DMS153 treated with DMSO at 0.1 percent for 48 hours (cell line): ENCODE measurements around the gene COMP.
A peak's percentile ranks its signal among the peaks of the same experiment; 100 is the strongest.

Experiments used
- DNase-seq: peaks from one replicate; lab custom pipeline; 2025; ENCODE audit not compliant: unreplicated experiment; lab: John Stamatoyannopoulos, UW

The COMP gene

GRCh38 chr19:18804139-18804601 is 13.1 kb upstream of the COMP start:
- DNase-seq: no peak

DNA sequence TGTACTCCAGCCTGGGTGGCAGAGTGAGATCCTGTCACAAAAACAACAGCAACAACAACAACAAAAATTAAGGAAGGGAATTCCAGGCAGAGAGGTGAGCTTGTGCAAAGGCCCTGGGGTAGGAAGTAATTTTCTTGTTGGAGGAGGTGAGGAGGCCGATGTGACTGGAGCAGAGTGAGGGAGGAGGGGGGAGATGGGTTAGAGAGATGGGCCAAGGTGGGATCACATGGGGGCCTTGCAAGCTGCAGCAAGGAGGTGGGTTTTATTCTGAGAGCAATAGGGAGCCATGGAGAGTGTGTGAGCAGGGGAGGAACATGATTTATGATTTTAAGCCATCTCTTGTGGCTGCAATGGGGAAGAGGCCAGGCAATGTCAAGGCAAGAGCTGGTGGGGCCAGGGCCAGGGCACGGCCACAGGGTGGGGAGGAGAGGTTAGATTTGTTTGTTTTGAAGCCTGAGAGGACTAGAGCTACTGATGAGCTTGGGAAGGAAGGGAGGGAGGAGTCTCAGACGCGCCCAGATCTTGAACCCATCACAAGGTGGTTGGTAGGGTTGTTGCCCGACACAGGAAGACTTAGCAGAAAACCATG is 12.5 kb upstream of the COMP start:
- DNase-seq: no peak

- DNase-seq: no peak
Observed at GRCh38 chr19:18802354-18802753, 11.2 kb upstream of the COMP start.

- no peak for DNase-seq
Observed at GRCh38 chr19:18800636-18801035, 9.5 kb upstream of the COMP start.

GRCh38 chr19:18800079-18800478 is 9.0 kb upstream of the COMP start:
- DNase-seq: no peak

- no peak for DNase-seq
Observed at GRCh38 chr19:18799389-18799970, 8.4 kb upstream of the COMP start.

DNA sequence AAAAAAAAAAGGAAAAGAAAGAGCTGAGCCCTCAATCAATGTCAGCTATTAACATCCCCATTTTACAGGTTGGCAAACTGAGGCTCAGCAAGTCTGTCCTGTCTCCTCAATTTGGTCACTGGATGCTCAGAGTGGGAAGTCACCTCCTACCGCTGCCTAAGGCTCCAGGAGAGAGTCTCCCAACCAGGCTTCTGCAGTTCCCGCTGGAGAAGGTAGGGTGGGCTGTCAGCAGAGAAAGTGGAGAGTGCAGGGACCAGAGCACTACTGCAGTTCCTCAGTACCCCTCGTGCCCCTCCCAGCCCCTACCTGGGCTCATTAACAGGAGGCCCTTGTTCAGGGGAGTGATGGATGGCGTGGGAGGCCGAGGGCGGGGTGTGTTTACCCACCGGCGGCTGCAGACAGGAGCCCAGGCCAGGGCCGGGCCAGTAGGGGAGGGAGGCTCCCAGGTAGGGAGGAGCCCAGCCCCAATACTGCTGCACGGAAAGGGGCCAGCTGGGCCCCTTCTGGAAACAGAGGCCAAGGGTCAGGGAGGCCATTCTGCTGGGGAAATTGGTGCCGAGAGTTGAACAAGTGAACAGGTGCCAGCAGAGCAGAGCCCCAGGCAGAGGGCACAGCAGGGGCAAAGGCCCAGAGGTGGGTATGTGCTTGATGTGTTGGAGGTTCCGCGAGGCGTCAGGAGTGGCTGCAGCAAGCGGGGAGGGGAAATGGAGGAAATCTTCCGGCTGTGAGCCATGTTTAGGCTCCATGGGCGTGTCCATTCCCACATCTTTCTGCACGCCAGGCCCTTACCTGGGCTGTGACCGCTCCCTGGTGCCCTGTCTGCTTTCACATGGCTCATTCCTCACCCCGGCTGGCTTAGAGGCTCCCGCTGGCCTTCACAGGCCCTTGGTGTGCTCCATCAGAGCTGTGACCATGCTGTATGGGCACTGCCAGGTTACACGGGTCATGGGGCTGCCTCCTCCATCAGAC is 7.6 kb upstream of the COMP start:
- peak; percentile 12 for DNase-seq

DNA sequence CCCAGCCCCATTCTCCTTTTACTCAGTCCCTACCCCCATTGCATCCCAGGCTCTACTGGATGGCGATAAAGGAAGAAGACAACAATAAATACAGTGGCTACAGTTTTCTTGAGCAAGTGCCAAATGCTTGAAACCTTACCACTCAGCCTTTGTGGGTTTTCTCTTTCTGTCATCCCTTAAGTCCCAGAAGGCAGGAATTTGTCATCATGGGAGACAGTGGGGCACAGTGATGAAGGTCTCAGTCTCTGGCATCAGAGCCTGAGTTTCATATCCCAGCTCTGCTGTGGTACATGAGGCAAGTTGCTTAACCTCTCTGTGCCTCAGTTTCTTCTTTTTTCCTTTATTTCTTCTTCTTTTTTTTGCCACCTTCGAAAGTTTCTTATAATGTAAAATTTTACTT is 5.1 kb upstream of the COMP start:
- DNase-seq: no peak

DNA sequence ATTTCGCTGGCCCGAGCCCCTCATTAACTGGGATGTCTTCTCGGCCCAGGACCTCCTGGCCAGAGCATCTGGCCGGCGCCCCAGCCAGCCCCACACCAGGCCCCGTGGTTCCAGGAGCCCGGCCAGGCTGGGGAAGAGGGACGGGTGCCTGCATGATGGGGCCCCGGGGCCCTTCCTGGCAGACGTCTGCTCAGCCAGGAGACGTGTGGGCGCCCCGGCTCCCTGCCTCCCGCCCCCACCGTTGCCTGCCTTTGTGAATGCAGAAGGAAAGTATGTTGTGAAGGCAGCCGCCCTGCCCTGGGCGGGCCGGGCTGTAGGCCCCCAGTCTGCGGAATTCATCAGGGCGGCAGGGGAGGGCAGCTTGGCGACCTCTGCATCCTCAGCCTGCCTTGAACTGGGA is 4.4 kb upstream of the COMP start:
- DNase-seq: no peak

DNA sequence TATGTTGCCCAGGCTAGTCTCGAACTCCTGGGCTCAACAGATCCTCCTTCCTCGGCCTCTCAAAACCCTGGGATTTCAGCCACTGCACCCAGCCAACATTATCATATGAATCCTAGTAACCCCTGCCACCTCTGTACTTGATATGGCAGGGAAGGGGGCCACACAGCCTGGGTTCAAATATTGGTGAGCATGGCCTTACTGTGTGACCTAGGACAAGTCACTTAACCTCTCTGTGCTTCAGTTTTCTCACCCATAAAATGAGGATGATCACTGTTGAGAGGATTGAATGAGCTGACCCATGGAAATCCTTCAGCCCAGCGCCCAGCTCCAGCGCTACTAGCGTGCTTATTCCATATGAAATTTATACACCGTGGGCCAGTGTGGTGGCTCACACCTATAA is 3.6 kb upstream of the COMP start:
- DNase-seq: no peak

DNA sequence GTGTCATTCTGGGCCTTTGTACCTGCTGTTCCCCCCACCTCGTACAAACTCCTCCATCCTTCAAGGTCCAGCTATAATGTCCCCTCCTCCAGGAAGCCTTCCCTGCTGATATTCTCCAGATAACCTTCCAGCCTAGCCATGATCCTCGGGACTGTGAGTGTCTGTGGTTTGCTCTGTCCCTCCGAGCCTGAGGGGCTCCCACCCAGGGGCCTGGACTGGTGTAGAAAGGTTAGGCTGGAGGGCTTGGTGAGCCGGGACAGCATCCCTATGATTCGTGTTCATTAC is 2.9 kb upstream of the COMP start:
- DNase-seq: no peak

- DNase-seq: no peak
Observed at GRCh38 chr19:18793144-18794028, 2.3 kb upstream of the COMP start.

DNA sequence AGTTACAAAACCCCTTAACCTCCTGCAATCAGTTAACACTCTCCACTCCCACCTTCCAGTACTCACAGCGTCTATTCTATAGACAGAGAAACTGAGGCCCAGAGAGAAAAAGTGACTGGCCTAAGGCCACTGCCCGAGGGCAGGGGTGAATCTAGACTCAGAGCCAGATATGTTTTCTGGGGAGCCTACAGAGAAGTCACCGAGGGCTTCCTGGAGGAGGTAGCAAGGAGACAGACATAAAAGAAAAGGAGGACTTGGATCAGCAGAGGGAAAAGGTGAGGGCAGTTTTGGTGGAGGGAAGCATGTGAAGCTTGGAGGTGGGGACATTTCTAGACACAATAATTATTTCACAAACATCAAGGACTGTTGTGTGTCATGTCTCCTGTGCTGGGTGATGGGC is 1.6 kb upstream of the COMP start:
- DNase-seq: no peak

DNA sequence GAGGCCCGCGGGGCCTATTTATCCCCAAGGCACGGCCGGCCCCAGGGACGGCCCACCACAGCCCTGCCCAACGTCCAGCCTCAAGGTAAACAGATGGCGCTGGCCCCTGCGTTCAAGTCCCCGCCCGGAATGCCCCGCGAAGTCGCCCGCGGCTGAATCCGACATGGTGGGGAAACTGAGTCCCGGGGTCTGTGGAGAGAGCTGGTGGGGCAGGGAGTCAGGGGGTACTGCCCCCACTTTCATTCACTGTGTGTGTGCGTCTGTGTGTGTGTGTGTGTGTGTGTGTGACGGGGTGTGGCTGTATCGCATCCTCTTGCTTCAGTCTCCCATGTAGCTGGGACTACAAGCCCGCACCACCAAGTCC is 192 bp upstream of the COMP start:
- DNase-seq: no peak

DNA sequence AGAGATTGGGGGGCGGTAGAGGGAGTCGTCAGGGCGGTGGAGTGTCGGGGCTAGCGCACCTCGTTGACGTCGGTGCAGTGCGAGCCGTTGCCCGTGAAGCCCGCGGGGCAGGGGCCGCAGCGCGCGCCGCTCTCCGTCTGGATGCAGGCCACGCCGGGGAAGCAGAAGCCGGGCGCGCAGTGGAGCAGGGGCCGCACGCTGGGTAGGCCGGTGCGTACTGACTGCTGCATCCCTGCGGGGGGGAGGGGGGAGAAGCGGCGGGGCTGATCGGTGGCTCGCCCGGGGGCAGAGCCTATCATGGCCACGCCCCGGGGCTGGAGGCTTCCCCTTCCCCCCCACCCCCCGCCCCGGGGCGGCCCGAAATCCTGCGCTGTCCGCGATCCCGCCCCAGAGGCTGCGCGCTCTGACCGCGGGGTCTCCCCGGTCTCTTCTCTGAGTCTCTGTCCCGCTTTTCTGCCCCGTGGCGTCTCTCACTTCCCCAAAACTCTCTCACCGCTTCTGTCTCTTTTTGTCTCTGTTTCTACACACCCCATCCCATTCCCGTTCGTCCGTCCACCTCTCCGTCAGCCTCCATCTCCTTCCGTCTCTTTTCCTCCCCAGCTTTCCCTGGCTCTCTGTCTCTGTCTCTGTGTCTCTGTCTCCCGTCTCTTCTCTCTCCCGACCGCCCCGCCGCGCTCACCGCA is 1.1 kb downstream of the COMP start:
- DNase-seq: no peak

GRCh38 chr19:18789422-18789869 is 1.7 kb downstream of the COMP start:
- DNase-seq: no peak

- DNase-seq: no peak
Observed at GRCh38 chr19:18788529-18789421, 2.3 kb downstream of the COMP start.

- DNase-seq: peak; percentile 40
Observed at GRCh38 chr19:18785179-18786124, 5.7 kb downstream of the COMP start.

- DNase-seq: no peak
Observed at GRCh38 chr19:18784786-18785120, 6.4 kb downstream of the COMP start.
